NT2/D1 (cell line): Measurements from ENCODE around the gene ELP4.

Experiments
- SUZ12 ChIP-seq: IDR thresholded peaks from 2 replicates; pipeline ENCODE4 v1.6.1; 2011; ENCODE audit not compliant: insufficient read length, insufficient read depth; ENCODE audit errors: extremely low read depth
- YY1 ChIP-seq: IDR thresholded peaks from 2 replicates; pipeline ENCODE4 v1.6.1; 2011; ENCODE audit not compliant: insufficient read length, insufficient read depth
- ZNF274 ChIP-seq: IDR thresholded peaks from 2 replicates; pipeline ENCODE4 v1.6.1; 2011; ENCODE audit warnings: mild to moderate bottlenecking, low read depth, low read length

DNA sequence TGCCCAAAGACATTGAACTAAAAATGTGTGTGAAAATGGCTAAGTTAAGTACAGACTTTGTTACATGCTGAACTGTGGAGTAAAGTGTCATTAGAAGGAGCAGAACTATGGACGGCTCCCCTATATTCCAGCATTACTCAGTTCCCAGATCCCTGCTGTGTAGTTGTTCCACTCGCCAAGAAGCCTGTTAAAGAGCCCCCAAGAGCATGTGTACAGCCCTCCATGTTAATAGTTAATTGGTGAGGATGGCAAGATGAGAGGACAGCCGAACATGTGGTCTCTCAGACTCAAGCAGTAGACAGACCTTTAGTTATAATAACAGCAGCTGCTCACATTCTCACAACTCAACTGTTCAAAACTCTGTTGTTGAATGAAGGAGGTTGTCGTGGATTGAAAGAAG is 127.4 kb downstream of the ELP4 start:
- no peak for TF ChIP-seq SUZ12
- no peak for TF ChIP-seq ZNF274
- no peak for TF ChIP-seq YY1
